NCI-H2171 treated with DMSO at 0.1 percent for 48 hours (cell line): ENCODE data around the gene TRIM38.

Experiments
- DNase-seq: peaks from one replicate; lab custom pipeline; 2025; lab: John Stamatoyannopoulos, UW

TRIM38 gene

DNA sequence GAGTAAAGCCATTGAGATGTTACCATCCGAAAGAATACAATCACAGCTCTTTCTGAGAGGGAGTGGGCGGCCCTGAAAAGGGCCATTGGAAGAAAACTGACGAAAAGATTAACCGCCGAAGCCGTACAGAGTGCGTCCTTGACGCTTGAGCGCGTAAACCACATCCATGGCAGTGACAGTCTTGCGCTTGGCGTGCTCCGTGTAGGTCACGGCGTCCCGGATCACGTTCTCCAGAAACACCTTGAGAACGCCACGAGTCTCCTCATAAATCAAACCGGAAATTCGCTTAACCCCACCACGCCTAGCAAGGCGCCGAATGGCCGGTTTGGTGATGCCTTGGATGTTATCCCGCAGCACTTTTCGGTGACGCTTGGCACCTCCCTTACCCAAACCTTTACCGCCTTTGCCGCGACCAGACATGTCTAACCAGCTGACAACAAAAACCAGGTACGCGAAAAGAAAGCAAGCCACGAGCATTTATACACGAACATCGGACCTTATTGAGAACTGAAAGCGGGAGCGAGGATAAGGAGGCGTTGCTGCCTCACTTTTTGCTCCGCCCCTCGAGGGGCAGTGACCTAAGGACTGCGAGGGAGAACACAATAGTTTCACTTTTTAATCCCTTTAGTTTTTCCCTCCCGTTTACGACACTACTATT, 64.4 kb downstream of the TRIM38 start:
- DNase-seq: peak; percentile 94

DNA sequence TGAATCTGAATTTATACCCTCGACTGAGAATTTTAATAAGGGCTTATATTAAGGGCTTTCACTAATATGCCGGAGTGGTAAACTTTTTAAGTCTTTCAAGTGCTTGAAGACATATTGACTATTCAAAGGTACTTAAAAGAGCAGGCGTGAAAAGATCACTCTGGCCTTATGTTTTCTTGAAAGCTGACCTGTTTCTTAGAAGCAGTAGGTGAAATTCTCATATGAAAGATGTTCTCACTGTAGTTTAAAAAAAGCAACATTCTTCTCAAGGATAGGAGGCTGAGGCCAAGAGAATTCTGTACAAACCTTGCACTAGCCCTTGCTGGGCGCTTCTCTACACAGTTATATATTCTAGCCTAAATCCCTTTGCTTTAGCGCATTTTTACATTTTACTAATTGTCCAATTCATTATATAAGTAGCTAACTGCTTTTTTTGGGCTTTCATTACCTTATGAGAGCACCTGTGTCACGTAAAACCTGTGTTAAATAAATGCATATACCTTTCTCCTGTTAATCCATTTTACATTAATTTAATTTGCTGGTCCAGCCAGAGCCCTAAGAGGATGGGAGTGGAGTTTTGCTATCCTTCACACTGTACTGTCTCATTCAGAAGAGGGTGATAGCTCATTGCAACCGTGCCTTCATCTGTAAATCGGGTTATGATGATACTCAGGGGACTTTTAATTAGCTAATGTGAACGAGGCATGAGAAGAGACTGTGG, 65.0 kb downstream of the TRIM38 start:
- DNase-seq: no peak

DNA sequence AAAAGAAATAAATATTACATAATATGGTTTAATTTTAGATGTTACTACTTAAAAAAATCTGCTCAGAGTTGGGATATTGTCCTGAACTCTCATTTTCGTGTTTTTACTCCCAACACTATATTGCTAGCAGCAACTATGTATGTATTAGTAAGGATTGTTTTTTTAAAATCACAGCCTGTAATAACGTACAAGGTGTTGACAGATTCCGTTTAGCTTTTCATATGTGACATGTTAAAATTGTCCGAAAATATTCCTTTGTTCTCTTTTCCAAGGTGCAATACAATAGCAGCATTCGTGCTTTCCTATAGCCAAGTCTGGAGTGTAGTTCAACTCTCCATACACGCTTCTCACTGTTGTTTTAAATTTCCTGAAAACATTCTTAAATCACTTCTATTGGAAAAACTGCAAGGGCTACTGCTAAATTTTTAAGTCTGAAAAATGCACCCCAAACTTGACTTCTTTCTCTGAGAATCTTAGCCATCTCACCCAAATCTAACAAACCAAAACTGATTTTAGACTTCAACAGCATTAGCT, 65.7 kb downstream of the TRIM38 start:
- no peak for DNase-seq

DNA sequence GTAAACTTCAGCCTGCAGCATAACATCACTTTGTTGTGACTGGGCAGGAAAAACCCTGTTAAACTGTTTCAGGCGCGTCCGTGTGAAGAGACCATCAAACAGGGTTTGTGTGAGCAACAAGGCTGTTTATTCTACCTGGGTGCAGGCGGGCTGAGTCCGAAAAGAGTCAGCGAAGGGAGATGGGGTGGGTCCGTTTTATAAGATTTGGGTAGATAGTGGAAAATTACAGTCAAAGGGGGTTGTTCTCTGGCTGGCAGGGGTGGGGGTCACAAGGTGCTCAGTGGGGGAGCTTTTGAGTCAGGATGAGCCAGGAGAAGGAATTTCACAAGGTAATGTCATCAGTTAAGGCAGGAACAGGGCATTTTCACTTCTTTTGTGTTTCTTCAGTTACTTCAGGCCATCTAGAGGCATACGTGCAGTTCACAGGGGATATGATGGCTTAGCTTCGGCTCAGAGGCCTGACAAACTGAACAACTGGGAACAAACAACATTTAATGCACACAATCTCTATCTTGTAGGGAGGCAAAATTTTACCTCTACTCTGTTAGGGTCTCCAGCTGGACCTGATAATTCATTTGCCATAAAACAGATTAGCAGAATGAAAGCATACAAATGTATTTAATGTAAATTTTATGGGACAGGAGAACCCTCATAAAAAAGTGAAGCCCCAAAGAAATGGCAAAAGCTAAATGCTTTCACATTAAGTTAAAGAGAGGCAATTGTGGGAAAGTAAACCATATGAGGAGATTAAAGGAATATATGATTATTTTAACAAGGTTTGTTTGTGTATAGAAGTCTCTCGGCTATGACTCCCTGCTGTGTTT, 66.4 kb downstream of the TRIM38 start:
- DNase-seq: no peak

DNA sequence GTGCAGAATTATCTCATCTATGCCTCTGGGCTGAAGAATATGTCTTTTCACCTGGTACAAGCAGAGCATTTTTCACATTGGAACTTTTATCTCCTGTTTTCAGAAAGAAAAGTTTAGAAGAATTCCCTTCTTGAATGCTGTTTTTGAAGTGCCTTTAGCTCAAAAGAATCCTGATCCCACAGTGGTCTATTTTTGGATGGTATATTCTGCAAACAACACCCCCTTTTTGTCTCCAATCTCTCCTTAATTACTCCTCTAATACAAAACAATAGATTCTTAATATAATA, 66.9 kb downstream of the TRIM38 start:
- DNase-seq: no peak

DNA sequence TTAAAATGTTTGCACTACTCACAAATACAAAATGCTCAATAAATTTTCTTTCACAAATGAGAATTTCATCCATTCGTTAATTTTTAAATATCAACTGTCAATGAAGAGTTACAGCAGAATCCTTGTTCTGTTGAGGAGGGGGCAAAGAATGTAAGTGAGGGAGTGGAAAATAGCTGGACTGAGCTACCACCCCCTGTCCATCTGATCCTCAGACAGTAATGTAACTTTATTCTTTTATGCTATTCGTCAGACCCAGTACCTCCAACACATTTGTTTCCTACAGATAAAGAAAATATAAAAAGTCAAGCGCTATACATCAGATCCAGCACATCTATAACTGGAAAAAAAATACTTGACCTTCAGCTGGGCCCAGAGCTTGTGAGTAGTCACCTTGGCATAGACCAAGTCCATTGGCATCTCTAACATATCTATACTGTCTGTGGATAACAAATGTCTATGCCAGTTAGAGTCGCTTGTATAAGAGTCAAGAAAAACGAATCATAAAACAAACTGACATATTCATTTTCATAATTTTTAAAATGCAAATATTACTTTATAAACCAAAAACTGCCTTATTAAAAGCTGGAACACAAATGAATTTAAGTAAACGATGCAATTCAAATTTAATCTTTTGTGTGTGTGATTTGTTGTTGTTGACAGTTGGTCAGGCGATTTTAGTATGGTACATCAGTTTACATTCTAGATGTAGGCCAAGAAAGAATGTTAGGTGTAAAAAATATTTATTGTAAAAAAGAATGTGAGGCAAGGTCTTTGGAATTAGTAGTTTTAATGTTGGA, 67.5 kb downstream of the TRIM38 start:
- DNase-seq: no peak

DNA sequence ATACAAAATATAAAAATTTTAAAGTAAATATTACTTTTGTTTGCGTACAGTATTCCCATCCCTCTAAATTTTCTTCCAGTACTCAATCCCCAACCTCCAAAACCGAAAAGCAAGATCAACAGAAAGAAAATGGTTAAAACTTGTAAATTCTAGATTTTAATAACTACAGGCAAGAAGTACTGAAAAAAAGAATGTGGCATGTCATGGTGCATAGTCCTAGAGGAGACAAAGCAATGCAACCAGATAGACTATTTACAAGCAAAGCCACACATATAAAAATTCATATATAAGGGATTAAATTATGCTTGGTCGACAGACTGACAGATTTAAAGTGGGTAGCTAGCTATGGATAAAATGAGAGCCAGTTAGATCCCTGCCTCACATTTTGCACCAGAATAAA, 68.1 kb downstream of the TRIM38 start:
- peak; percentile 77 for DNase-seq

DNA sequence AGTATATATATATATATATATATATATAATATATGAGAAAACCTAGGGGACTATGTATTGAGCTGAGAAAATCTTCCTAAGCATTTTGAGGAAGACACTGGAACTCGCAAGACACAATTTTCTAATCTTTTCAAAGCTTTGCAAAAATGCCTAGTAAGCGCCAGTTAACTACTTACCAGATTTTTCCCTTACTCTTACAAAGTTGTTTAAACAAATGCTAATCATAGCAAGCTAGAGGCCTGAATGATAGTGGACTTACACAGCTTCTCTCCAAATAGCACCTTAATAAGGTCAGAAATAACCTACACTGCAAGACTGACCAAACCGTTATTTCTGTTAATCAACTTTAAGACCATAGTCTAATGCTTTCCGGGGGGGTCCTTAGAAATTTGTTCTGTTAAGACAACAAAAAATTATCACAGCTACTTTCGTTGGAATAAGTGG, 68.6 kb downstream of the TRIM38 start:
- DNase-seq: peak; percentile 77

DNA sequence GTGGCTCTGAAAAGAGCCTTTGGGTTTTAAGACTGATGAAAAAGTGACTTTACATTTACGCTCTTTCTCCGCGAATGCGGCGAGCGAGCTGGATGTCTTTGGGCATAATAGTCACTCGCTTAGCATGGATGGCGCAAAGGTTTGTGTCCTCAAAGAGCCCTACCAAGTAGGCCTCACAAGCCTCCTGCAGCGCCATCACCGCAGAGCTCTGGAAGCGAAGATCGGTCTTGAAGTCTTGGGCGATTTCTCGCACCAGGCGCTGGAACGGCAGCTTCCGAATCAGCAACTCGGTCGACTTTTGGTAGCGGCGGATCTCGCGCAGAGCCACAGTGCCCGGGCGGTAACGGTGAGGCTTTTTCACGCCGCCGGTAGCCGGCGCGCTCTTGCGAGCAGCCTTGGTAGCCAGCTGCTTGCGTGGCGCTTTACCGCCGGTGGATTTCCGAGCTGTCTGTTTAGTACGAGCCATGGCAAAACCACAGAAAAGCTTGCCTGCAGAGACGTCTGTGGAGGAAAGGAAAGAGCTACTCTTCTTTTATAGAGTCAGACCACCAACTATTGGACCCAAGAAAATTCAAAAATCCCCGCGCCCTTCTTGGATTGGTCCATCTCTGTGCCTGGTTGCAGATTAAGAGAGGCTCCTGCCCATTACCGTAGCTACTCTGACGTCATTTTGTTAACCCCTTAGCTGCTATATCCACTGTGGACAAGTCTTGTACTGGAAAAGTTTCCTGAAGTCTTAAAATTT, 69.2 kb downstream of the TRIM38 start:
- peak; percentile 99 for DNase-seq

DNA sequence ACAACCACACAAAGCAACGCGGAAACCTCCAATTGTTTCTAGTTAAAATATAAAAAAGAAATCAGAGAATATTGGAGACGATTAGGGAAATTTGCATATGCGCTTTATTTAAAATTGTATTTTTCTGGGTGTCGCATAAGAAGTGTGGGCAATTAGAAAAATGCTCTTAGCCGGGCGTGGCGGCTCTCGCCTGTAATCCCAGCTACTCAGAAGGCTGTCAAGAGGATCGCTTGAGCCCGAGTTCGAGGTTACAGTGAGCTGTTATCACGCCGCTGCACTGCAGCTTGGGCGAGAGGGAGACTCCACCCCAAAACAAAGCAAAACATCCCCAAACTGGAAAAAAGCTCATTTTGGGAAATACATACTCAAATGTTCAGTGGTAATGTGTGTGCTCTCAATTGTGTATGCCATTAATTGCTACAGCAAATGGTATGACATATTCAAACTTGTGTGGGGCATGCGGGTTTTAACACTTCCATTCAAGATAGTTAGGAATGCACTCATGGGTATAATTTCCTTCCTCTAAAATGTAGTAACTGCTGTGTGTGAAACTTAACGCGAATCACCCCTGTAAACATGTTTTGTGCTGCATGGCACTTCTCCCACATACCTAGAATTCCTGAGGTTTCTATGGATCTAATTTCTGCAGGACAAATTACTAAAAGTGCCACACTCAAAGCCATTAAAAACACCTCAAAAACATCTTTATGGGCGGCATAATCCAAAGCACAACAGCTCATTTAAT, 69.9 kb downstream of the TRIM38 start:
- peak; percentile 81 for DNase-seq

DNA sequence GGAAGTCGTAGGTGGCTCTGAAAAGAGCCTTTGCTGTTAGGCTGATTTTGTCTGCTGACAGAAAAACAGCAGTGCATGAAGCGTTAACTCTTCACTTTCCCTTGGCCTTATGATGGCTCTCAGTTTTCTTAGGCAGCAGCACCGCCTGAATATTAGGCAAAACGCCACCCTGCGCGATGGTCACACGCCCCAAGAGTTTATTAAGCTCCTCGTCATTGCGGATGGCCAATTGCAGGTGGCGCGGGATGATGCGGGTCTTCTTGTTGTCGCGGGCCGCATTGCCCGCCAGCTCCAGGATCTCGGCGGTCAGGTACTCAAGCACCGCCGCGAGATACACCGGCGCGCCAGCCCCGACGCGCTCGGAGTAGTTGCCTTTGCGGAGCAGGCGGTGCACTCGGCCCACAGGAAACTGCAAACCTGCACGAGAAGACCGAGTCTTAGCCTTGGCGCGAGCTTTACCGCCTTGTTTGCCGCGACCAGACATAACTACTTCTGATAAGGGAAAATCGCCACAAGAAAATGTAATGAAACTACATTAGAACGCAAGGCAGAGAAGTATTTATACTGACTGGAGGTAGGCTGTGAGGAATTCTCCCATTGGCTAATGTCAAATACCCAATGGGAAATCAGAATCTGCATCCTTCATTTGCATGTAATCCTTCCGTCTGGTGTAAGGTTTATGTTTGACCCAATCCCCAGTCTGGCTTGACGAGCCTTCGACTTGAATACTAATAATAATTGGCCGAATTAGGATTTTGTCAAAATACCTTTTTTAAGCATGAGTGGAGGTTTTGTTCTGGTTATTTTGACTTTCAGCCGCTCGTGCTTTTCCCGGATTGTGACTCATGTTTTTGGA, 70.7 kb downstream of the TRIM38 start:
- peak; percentile 95 for DNase-seq

DNA sequence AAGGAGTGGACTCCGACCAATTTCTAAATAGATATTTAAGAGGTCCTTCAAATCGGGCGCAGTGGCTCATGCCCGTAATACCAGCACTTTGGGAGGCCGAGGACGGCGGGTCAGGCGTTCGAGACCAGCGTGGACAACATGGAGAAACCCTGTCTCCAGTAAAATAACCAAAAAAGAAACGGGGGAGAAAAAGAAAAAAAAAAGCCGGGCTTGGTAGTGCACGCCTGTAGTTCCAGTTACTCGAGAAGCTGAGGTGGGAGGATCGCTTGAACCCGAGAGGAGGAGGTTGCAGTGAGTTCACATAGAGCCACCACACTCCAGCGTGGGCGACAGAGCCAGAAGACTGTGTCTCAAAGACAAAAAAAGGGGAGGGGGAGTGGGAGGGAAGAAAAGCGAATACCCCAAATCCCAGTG, 71.3 kb downstream of the TRIM38 start:
- no peak for DNase-seq

DNA sequence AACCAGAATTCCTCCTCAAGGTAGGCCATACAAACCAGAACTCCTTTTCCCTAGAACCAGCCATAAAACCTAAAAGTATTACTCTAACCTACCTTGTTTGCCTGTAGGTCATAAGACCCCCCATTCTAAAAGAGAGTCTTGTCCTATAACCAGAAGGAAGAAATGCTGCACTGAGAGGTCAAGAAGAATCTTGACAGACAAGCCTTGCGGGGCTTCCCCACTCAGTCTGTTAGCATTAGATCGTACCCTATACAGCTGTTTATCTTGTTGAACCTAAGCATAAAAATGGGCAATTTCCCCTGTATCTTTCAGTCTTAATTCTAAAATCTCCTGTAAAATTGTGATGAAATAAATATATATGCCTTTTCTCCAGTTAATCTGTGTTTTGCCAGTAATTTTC, 72.3 kb downstream of the TRIM38 start:
- DNase-seq: no peak
